ENCODE results near the gene GPR35. TPM values are rescaled to one million over a fixed set of nuclear protein-coding genes. Genes with fewer than 3 reads are reported as not detected.

The GPR35 gene
- total and polyA plus RNA-seq, 4 donors = 0.30 to 2.4 (median 0.44) TPM

GRCh38 chr2:240603846-240604245 is 21.4 kb upstream of the GPR35 start:
- no peak overlapping the region for H3K9ac ChIP-seq (ENCODE audit: low read depth in 1 of 2, low read length in 2 of 2)
- H3K4me3 ChIP-seq (ENCODE audit: low read depth in 1 of 3, low read length in 3 of 3) = no peak overlapping the region
- DNase-seq (ENCODE audit: low spot score) = no peak
- H3K27me3 ChIP-seq (ENCODE audit: control insufficient read depth in 4 of 4, insufficient read depth in 4 of 4, low read length in 3 of 4) = no peaks in the 10 kb centered on the region
- H3K27ac ChIP-seq (ENCODE audit: low read depth in 1 of 2, low read length in 2 of 2) = no peak overlapping the region
- peaks cover 2 to 11% (median 6%) of the 10 kb centered on the region in 4 donors for H3K4me1 ChIP-seq (ENCODE audit: control insufficient read depth in 4 of 4, insufficient read depth in 4 of 4, low read length in 3 of 4)
- peaks cover 0 to 5% (median 1%) of the 10 kb centered on the region in 4 donors for H3K36me3 ChIP-seq (ENCODE audit: control insufficient read depth in 4 of 4, insufficient read depth in 3 of 4, low read depth in 1 of 4, low read length in 3 of 4)
- TF ChIP-seq RXRA (IDR thresholded peaks at IDR 0.05) = no peak
- no peak for TF ChIP-seq HNF4G (IDR thresholded peaks at IDR 0.05)
- no peak for TF ChIP-seq SP1 (IDR thresholded peaks at IDR 0.05)
- TF ChIP-seq, protein P1, sequence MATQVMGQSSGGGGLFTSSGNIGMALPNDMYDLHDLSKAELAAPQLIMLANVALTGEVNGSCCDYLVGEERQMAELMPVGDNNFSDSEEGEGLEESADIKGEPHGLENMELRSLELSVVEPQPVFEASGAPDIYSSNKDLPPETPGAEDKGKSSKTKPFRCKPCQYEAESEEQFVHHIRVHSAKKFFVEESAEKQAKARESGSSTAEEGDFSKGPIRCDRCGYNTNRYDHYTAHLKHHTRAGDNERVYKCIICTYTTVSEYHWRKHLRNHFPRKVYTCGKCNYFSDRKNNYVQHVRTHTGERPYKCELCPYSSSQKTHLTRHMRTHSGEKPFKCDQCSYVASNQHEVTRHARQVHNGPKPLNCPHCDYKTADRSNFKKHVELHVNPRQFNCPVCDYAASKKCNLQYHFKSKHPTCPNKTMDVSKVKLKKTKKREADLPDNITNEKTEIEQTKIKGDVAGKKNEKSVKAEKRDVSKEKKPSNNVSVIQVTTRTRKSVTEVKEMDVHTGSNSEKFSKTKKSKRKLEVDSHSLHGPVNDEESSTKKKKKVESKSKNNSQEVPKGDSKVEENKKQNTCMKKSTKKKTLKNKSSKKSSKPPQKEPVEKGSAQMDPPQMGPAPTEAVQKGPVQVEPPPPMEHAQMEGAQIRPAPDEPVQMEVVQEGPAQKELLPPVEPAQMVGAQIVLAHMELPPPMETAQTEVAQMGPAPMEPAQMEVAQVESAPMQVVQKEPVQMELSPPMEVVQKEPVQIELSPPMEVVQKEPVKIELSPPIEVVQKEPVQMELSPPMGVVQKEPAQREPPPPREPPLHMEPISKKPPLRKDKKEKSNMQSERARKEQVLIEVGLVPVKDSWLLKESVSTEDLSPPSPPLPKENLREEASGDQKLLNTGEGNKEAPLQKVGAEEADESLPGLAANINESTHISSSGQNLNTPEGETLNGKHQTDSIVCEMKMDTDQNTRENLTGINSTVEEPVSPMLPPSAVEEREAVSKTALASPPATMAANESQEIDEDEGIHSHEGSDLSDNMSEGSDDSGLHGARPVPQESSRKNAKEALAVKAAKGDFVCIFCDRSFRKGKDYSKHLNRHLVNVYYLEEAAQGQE (IDR thresholded peaks at IDR 0.05) = no peak
- no peak for TF ChIP-seq FOXA2 (IDR thresholded peaks at IDR 0.05)
- no peak for TF ChIP-seq GABPA (IDR thresholded peaks at IDR 0.05 in 1 of 2, conservative IDR thresholded peaks at IDR 0.05 in 1 of 2)
- TF ChIP-seq CTCF (IDR thresholded peaks at IDR 0.05; ENCODE audit: low read depth, low read length, missing input control) = no peak
- TF ChIP-seq JUND (IDR thresholded peaks at IDR 0.05) = no peak
- TF ChIP-seq, protein P2, sequence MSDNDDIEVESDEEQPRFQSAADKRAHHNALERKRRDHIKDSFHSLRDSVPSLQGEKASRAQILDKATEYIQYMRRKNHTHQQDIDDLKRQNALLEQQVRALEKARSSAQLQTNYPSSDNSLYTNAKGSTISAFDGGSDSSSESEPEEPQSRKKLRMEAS (IDR thresholded peaks at IDR 0.05) = no peak
- TF ChIP-seq FOXA1 (IDR thresholded peaks at IDR 0.05) = no peak
- no peak for TF ChIP-seq NR2F2 (IDR thresholded peaks at IDR 0.05)
- no peak for TF ChIP-seq HNF4A (conservative IDR thresholded peaks at IDR 0.05)
- TF ChIP-seq, protein P3, sequence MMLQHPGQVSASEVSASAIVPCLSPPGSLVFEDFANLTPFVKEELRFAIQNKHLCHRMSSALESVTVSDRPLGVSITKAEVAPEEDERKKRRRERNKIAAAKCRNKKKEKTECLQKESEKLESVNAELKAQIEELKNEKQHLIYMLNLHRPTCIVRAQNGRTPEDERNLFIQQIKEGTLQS (IDR thresholded peaks at IDR 0.05) = no peak
- TF ChIP-seq EGR1 (IDR thresholded peaks at IDR 0.05; ENCODE audit: low read depth in 2 of 2) = no peak
- TF ChIP-seq RAD21 (IDR thresholded peaks at IDR 0.05) = no peak
- TF ChIP-seq YY1 (IDR thresholded peaks at IDR 0.05) = no peak
- no peak for TF ChIP-seq ZBTB33 (IDR thresholded peaks at IDR 0.05)
- no peak for TF ChIP-seq TAF1 (conservative IDR thresholded peaks at IDR 0.05)
- 93% methylated on average over 10 of the region's 10 CpGs for WGBS
- H3K9me3 ChIP-seq (ENCODE audit: control insufficient read depth in 4 of 4, low read length in 3 of 4) = no peaks in the 10 kb centered on the region
